HTR-8/SVneo (cell line): ENCODE results near the gene LAMA2.

Experiments
- DNase-seq: peaks from one replicate; pipeline ENCODE4 v3.0.0; 2011; ENCODE audit warnings: low spot score, mixed read lengths; ENCODE audit not compliant: insufficient read length
- FAIRE-seq: peaks from 2 replicates; lab custom pipeline; 2011; peaks lifted over from hg19 to GRCh38; lab: Jason Lieb, UNC

The LAMA2 gene

GRCh38 chr6:129279343-129280292, 396.7 kb downstream of the LAMA2 start:
- DNase-seq (no peak), FAIRE-seq (no peak)

DNA sequence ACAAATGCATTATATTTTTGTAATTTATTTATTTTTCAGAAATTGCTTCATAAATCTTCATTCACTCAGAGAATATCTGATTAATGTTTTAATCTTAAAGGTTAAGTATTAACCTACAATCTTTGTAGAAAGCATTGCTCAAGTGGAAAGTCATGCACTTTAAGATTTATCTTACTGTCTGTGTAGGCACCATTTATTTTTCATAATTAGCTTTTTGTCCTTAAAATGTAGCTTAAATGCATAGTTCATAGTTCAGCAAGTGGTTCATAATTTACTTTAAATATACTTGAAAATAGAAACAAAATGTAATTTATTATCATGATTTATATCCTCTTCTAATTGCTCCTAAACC, 397.3 kb downstream of the LAMA2 start:
- DNase-seq (no peak), FAIRE-seq (no peak)

GRCh38 chr6:129280749-129281148, 397.8 kb downstream of the LAMA2 start:
- no peak for FAIRE-seq

GRCh38 chr6:129281168-129281796, 398.3 kb downstream of the LAMA2 start:
- FAIRE-seq (no peak), DNase-seq (no peak)

More at GRCh38 chr6:129280749-129281148, 397.8 kb downstream of the LAMA2 start:
- no peak for DNase-seq

GRCh38 chr6:129282019-129282418, 399.1 kb downstream of the LAMA2 start:
- FAIRE-seq (no peak), DNase-seq (no peak)

GRCh38 chr6:129284225-129284624, 401.3 kb downstream of the LAMA2 start:
- FAIRE-seq: no peak
- DNase-seq: no peak

- DNase-seq: no peak
- FAIRE-seq: no peak
Measured at GRCh38 chr6:129287231-129288177, 404.6 kb downstream of the LAMA2 start.

- DNase-seq (no peak), FAIRE-seq (no peak)
Measured at GRCh38 chr6:129289442-129289841, 406.5 kb downstream of the LAMA2 start.

DNA sequence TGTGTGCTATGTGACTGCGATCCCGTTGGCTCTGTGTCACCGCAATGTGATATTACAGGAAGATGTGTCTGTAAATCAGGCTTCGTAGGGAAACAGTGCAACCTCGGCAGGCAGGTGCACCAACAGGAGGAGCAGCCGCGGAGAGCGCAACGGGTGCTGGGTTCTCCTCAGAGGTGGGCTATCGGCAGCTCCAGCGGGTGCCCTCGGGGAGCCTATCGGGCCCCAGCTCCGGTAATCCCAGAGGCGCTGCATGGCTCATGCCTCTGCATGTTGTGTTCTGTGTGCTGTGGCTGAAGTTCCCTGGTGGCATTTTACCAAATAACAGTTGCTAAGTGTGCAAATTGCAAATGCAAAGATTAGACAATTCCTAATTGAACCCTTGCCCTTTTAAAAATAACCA, 409.9 kb downstream of the LAMA2 start:
- no peak for DNase-seq
- no peak for FAIRE-seq

DNA sequence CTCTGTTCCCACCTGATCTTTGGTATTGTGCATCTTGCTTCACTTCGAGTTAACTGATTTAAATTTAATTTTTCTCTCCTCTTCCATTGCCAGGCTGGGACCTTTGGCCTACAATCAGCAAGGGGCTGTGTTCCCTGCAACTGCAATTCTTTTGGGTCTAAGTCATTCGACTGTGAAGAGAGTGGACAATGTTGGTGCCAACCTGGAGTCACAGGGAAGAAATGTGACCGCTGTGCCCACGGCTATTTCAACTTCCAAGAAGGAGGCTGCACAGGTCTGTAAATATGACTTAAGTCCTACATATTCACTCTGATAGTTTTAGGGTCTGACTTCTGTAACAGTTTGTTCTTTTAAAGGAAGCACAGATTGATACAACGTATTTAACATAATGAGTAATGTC, 414.7 kb downstream of the LAMA2 start:
- FAIRE-seq: no peak
- DNase-seq: no peak

DNA sequence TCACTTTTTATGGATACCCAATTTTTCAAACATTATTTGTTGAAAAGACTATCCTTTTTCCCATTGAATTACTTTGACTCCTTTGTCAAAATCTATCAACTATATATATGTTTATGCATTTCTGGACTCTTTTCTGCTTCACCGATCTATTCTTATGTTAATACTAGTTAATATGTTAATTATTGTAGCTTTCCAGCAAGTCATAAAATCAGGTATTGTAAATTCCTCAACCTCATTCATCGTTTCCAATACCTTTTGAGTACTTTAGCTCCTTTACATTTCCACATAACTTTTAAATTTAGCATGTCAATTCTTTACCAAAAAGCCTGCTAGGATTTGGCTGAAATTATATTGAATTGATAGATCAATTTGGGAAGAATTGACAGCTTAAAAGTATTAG, 419.7 kb downstream of the LAMA2 start:
- FAIRE-seq (no peak), DNase-seq (no peak)

DNA sequence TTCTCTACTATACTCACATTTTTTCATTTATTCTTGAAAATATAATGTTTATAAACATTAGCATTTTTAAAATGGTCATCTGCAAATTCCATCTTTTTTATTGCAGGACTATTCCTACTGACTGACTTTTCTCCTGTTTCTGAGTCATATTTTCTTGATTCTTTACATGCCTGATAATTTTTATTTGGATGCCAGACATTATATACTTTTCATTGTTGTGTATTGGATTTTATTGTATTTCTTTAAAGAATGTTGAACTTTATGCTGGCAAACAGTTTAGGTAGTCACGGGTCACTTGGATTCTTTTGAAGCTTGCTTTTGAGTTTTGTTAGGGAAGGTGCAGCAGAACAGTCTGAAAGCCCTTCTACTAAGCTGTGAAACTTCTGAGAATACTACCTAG, 423.9 kb downstream of the LAMA2 start:
- DNase-seq (no peak), FAIRE-seq (no peak)

GRCh38 chr6:129307845-129308244, 424.9 kb downstream of the LAMA2 start:
- DNase-seq: no peak
- FAIRE-seq: no peak

DNA sequence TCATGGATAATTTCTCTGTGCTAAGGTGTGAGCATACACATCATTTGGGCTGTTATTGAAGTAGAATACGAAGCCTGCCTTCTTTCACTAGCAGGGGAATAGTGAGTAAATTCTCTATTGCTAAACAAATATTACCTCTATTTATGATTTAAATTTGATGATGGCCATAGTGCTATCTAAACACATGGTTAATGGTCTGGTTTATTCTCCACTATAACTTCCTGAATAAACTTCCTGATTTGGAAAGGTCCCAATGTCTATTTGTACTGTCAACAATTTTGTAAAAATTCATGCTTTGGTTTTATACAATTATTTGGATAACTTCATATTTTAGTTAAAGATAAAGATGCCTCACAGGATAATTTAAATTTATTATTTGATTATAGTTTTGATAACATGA, 426.2 kb downstream of the LAMA2 start:
- no peak for FAIRE-seq

DNA sequence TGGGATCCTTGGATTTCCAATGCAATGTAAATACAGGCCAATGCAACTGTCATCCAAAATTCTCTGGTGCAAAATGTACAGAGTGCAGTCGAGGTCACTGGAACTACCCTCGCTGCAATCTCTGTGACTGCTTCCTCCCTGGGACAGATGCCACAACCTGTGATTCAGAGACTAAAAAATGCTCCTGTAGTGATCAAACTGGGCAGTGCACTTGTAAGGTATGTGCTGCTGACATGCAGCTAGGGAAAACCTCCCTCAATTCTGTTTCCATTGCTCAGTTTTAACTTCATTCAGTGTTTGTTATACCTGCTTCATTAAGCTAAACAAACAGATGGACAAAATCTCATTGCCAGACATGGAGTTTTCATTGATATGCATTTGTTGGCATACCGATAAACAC, 429.9 kb downstream of the LAMA2 start:
- FAIRE-seq (peak; percentile 31), DNase-seq (peak; percentile 23)

More for the DNA sequence above, 426.2 kb downstream of the LAMA2 start:
- DNase-seq: no peak

DNA sequence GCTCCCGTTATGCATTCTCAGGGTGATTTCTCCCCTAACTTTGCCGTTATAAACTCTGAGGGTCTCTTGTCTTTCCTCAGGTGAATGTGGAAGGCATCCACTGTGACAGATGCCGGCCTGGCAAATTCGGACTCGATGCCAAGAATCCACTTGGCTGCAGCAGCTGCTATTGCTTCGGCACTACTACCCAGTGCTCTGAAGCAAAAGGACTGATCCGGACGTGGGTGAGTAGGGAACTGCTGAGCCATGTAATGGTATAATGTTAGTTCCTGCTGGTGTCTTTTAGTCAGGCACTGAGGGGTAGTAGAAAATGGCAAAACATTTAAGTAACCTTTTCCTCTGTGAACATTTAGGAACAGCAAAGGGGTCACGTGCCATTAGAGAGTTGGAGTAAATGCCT, 431.6 kb downstream of the LAMA2 start:
- DNase-seq: no peak
- FAIRE-seq: no peak

GRCh38 chr6:129317931-129318820, 435.2 kb downstream of the LAMA2 start:
- no peak for FAIRE-seq
- peak; percentile 32 for DNase-seq

DNA sequence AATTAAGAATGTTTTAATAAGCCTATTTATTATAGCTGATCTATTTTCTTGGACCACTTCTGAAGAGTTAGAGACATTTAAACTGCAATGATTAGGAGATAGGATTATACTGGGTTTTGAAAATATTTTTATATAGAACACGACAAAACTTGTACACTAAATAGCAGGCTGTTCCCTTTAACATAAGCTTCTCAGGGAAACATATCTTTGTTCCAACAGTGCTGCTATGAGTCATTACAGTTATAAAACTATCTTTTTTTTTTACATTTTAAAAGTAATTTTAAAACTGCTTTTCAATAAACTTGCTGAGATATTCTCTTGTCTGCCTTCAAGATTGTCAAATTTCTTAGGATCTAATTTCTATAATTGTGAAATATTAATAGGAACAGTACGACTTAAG, 438.0 kb downstream of the LAMA2 start:
- DNase-seq: no peak
- no peak for FAIRE-seq

- no peak for DNase-seq
- no peak for FAIRE-seq
Measured at GRCh38 chr6:129321303-129321702, 438.4 kb downstream of the LAMA2 start.
